ENCODE results near the gene COX4I2.
"Not testable (repeated sequence)": the region's sequence is repeated elsewhere in the genome, so short reads cannot be mapped to it uniquely, and the experiment has no call there.

COX4I2 gene

DNA sequence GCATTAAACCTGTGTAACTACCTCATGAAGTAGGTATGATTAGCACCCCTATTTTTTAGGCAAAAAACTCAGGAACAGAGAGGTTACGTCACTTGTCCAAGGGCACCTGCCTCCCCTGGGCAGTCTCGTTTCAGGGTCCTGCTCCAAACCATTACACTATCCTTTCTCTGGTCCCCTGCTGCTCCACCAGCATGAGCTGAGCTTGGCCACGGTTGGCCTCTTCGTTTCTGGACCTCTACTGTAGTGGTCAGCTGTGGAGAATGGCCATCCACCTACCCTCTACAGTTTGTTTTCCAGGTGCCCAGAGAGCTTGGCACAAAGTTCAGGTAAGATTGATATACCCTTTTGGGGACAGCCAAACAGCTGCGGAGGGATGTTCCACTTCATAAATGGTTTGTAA lies 16.8 kb downstream of the COX4I2 start:
- DNase-seq (ENCODE audit: low spot score): no peak

DNA sequence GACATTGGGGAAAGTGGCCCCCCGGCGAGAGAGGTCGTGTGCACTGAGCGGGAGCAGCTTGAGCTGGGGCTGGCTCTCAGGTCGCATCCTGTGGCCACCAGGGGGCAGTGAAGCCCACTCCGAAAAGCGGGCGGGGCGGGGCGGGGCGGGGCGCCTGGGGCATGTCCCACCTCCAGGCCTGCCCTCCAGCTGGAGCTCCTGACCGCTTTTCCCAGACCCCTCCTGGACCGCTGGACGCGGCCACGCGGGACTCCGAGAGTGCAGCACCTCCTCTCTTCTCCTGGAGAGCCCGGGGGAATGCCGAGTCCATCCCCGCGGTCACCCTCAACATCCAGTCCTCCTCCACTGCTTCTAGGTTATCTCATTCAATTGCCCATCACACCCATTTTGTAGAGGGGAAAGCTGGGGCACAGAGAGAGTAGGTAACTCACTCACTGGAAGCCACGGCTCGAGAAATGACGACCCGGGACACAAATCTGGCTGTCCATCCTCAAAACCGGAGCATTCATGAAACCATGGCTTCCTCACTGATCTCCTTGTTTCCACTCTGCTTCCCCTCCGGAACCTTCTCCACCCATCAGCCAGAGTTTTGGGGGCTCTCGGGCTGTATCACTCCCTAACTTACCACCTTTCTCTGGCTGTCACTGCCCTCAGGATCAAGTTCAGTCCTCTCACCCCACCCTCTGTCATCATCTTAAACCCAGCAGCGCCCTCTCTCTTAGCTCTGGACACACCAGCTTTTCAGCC lies 24.1 kb downstream of the COX4I2 start:
- peak; percentile 80 for DNase-seq (ENCODE audit: low spot score)

- no peak for DNase-seq (ENCODE audit: low spot score)
These were observed 24.7 kb downstream of the COX4I2 start for GRCh38 chr20:31662372-31662854.

GRCh38 chr20:31663524-31663837 lies 25.8 kb downstream of the COX4I2 start:
- no peak for DNase-seq (ENCODE audit: low spot score)

- DNase-seq (ENCODE audit: low spot score): no peak
These were observed 26.4 kb downstream of the COX4I2 start for GRCh38 chr20:31663838-31664695.

GRCh38 chr20:31664696-31665354 lies 27.1 kb downstream of the COX4I2 start:
- DNase-seq (ENCODE audit: low spot score): no peak

DNA sequence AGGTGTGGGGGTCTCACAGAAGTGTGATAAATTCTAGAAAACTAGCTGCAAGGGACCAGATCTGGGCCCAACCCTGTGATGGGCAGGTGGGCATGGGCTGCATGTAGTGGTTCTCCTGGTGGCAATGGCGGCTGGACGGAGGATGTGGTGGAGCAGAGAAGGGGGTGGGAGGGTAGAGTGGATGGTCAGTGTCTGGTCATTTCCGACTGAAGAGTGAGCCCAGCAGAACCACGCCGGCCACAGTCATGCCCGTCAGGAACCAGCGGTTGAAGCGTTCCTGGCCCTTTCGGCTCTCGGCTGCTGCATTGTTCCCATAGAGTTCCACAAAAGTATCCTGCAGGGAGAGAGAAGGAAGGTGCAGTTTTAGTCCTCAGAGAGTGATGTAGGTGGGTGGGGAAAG lies 28.0 kb downstream of the COX4I2 start:
- no peak for DNase-seq (ENCODE audit: low spot score)

- no peak for DNase-seq (ENCODE audit: low spot score)
These were observed 28.7 kb downstream of the COX4I2 start for GRCh38 chr20:31666258-31667042.

DNA sequence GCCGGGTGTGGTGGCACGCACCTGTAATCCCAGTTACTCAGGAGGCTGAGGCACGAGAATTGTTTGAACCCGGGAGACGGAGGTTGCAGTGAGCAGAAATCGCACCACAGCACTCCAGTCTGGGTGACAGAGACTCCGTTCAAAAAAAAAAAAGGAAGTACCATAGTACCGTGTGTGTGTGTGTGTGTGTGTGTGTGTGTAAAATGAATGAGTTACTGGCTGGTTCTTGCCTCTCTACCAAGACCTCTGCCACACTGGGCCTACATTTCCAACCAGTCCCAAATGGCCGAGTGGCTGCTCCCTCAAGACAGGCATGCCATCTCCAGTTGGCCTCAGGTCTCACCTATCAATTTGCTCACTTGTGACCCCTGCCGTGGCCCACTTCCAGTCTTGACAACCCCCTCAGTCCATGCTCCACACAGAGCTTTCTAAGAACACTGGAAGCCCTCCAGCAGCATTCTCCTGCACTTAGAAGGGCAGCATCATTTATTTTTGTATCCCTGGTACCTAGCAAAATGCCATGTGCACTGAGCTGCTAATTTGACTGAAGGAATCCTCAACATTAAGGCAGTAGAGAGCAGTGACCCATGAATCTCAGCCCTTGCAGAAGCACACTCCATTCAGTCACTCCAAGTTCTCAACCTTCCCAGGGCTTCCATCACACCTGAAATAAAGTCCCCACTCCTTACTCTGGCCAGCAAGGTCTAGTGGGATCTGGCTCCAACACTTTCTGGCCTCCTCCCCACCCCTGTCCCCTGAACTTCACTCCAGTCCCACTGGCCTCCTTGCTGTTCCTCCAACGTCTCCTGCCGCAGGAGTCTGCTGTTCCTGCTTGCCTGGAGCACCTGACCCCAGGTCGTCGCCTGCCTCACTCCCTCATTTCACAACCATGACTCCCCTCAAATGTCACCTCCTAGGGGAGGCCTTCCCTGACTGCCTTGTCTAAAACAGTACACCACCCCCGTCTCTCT lies 29.9 kb downstream of the COX4I2 start:
- DNase-seq (ENCODE audit: low spot score): no peak

DNA sequence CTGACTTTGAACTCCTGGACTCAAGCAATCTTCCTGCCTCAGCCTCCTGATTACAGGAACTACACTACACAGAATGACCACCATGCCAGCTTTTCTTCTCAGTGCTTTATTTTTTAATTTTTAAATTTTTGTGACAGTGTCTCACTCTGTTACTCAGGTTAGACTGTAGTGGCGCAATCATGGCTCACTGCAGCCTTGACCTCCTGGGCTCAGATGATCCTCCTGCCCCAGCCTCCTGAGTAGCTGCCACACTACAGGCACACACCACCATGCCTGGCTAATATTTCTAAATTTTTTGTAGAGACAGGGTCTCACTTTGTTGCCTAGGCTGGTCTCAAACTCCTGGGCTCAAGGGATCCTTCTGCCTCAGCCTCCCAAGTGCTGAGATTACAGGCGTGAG lies 31.2 kb downstream of the COX4I2 start:
- DNase-seq (ENCODE audit: low spot score): not testable (repeated sequence)

DNA sequence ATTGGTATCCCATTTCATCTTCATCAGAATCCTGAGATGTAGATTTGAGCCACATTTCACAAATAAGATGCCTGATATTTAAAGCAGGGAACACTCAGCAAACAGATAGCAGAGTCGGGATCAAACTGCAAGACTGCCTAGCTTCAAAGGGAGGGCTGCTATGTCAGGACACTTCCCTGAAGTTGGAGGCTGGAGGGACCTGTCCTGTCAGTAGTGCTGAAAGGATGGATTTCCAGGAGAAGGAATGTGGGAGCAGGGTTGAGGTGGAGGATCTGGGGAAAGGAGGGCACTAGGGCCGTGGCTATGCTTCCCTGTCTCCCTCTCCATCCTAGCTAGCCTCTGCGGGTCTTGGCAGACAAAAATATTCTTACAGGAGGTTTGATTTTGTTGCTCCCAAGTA lies 32.2 kb downstream of the COX4I2 start:
- DNase-seq (ENCODE audit: low spot score): no peak

DNA sequence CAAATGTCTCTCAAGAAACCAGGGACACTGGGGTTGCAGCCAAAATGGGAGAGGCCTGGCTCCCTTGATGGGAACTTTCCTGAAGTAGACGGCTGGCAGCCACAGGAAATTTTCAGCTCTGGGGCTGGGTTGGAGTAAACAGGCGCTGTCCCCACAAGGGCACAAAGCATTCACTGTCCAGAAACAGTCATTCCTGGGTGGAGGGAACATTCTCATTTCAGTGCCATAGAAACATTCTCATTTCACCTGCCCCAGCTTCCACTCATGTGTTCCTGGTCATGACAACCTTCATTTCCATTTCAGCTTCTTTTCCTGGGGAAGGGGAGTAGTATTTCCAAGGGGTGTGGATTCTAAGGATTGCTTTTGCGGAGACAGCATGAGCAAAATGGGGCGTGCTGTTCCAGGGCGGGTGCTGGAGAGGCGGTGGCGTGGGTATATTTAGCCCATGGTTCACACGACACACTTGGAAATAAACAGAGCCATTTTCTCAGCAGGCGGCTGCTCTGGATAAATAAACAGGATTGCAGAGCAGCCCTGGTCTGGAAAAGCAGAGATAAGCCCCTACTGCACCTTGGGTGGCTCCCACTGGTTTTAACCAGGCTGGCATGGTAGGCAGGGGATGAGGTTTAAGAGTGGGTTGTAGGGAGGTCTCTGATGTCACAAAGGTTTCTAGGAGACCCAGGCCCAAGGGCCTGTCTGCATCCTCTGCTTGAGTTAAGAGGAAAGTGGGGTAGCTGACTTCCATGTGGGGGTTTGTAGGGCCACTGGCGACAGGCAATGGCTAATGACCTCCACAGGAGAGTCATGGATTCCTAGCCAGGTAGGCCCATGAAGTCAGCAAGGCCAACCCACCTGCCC lies 32.9 kb downstream of the COX4I2 start:
- no peak for DNase-seq (ENCODE audit: low spot score)

DNA sequence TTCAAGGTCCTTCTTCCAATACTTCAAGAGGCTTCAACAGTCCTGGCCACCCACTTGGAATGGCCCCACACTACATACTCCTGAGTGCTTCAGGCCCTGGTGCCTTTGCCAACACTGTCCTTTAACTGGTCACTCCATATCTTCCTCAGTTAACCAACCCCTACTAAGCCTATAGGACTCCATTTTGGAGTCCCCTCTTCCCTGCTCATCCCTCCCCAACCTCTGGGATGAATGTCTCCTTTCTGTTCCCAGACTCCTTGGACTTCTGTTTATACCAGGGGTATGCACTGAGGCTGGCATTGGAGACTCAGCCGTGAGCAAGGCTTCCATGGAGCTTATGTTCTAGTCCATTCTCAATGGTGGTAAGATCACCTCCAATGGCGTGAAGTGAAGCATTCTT lies 33.6 kb downstream of the COX4I2 start:
- no peak for DNase-seq (ENCODE audit: low spot score)

- DNase-seq (ENCODE audit: low spot score): no peak
These were observed 35.7 kb downstream of the COX4I2 start for GRCh38 chr20:31673435-31673834.

DNA sequence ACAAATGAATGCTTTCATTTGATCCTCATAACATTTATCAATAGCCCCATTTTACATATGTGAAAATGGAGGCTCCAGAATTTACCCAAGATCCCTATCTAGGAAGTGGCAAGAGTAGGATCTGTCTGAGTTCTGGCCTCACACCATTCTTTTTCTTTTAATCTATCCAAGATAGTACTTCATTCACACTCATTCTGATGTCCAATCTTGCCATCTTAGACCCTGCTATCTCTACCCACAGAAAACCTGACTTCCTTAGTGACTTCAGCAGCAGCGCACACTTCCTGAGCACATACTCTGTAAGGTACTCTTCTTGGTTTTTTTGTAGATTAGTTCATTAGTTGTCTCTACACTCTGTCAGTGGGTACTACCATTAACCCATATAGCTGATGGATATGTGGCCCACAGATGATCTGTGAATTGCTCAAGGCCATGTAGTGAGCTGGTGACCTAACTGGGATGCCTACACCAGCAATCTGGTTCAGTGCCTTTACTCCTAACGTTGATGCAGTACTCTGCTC lies 36.3 kb downstream of the COX4I2 start:
- DNase-seq (ENCODE audit: low spot score): no peak

GRCh38 chr20:31674895-31675827 lies 37.4 kb downstream of the COX4I2 start:
- DNase-seq (ENCODE audit: low spot score): peak; percentile 69

DNA sequence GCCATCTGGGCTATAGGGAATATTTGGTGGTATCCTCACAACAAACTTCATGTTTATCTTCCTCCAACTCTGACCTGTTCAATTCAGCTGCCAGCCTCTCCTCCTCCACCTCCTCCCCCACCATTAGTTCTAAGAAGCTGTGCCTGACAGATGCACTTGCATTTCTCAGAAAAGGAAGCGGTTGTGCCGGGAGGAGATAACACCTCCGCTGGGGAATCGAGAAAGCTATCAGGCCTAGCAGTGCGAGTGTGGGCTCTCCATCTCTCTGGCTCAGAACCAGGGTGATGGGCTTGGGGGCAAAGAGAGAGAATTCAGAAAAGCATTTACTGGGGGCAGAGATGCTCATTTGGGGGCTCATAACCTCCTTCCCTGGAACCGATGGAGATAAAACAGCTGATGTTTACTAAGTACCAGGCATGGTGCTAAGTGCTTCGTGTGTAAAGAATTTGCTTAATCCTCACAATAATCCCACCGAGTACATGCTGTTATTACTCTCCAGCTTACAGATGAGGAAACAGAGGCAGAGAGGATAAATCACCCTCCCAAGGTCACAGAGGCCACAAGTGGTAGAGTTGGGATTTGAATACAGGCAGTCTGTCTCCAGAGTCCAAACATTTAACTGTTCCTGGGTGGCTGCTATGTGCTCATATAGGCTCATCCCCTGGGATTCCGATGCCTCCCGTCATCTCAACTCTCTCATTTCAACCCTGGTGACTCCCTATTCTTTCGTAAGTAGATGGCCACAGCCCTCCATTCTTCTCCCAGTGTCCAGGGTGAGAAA lies 38.3 kb downstream of the COX4I2 start:
- DNase-seq (ENCODE audit: low spot score): no peak

- DNase-seq (ENCODE audit: low spot score): no peak
These were observed 38.9 kb downstream of the COX4I2 start for GRCh38 chr20:31676609-31676989.
